Fibroblast of lung (primary cell): ENCODE results near the gene SBF2. TPM values are rescaled to one million over a fixed set of nuclear protein-coding genes. Genes with fewer than 3 reads are reported as not detected.
A peak's percentile ranks its signal among the peaks of the same experiment; 100 is the strongest.

Experiments
- DNase-seq, 2 donors: peaks; one replicate each; pipeline versions ENCODE4 v3.0.0 to v3.0.0-alpha.2; 2010; ENCODE audit warnings: low read depth in 2 of 2
- H2AFZ ChIP-seq: 2 replicates; pipeline ENCODE4 v1.5.1; 2012; ENCODE audit warnings: low read length, control low read depth, inconsistent platforms
- H3K27ac ChIP-seq: 2 replicates; pipeline ENCODE4 v1.5.1; 2011; ENCODE audit warnings: low read length, control low read depth; ENCODE audit not compliant: insufficient read depth
- H3K27me3 ChIP-seq: 2 replicates; pipeline ENCODE4 v1.5.1; 2011; ENCODE audit warnings: mild to moderate bottlenecking, low read length; ENCODE audit not compliant: control insufficient read depth, insufficient read depth
- H3K36me3 ChIP-seq: 2 replicates; pipeline ENCODE4 v1.5.1; 2011; ENCODE audit warnings: low read length; ENCODE audit not compliant: control insufficient read depth, insufficient read depth
- H3K4me1 ChIP-seq: 2 replicates; pipeline ENCODE4 v1.5.1; 2011; ENCODE audit warnings: low read length; ENCODE audit not compliant: control insufficient read depth, insufficient read depth; ENCODE audit errors: extremely low read depth
- H3K4me2 ChIP-seq: 2 replicates; pipeline ENCODE4 v1.5.1; 2011; ENCODE audit warnings: low read length, control low read depth; ENCODE audit not compliant: insufficient read depth; ENCODE audit errors: extremely low read depth
- H3K4me3 ChIP-seq, 4 experiments: fragments of 200-600 bp in 1 of 4; sonication (generic) in 1 of 4; replicated peaks in 1 of 4; 2 replicates each; pipeline ENCODE4 v1.5.1; 2011 to 2016; ENCODE audit warnings: low read length in 4 of 4, low read depth in 3 of 4, mild to moderate bottlenecking in 3 of 4, control low read depth in 2 of 4, inconsistent platforms in 1 of 4, mixed read lengths in 1 of 4; ENCODE audit not compliant: insufficient read depth in 1 of 4; ENCODE audit errors: control extremely low read depth in 1 of 4
- H3K79me2 ChIP-seq: 2 replicates; pipeline ENCODE4 v1.5.1; 2012; ENCODE audit warnings: mild to moderate bottlenecking, low read length, inconsistent platforms; ENCODE audit not compliant: control insufficient read depth, insufficient read depth
- H3K9ac ChIP-seq: 2 replicates; pipeline ENCODE4 v1.5.1; 2011; ENCODE audit warnings: mild to moderate bottlenecking, low read length, control low read depth; ENCODE audit not compliant: insufficient read depth
- H3K9me3 ChIP-seq: 2 replicates; pipeline ENCODE4 v1.5.1; 2012; ENCODE audit warnings: low read depth, low read length; ENCODE audit not compliant: control insufficient read depth, insufficient read depth
- H4K20me1 ChIP-seq: 2 replicates; pipeline ENCODE4 v1.5.1; 2011; ENCODE audit warnings: low read length; ENCODE audit not compliant: control insufficient read depth, insufficient read depth; ENCODE audit errors: extremely low read depth
- EZH2 ChIP-seq: IDR thresholded peaks from 2 replicates; pipeline ENCODE4 v1.5.1; 2012; ENCODE audit warnings: low read length, control low read depth, mild to moderate bottlenecking; ENCODE audit errors: missing control alignments
- polyA plus RNA-seq, 2 donors: library from polyadenylated mRNA; depleted of rRNA in 1 of 2; stranded (reverse) in 1 of 2; unstranded in 1 of 2; fragments of >200 nt; gene quantifications; 2 replicates each; pipeline ENCODE4 v1.2.1, GENCODE V29; 2011 to 2012; ENCODE audit warnings: missing spikeins in 1 of 2
- total RNA-seq: library from RNA; depleted of rRNA; stranded (reverse); fragments of >200 nt; gene quantifications from 2 replicates; pipeline ENCODE4 v1.2.1, GENCODE V29; 2014
- TF ChIP-seq, protein P1 (sequence below), 2 donors: IDR thresholded peaks in 1 of 2; conservative IDR thresholded peaks in 1 of 2; 1 replicate in 1 of 2; 2 replicates in 1 of 2; pipeline ENCODE4 v1.5.1; 2011 to 2012; ENCODE audit warnings: low read length in 2 of 2, control low read depth in 1 of 2, inconsistent platforms in 1 of 2, low read depth in 1 of 2, mild to moderate bottlenecking in 1 of 2

SBF2 gene
- total and polyA plus RNA-seq, 2 donors (not counting 1 experiment from before 2014, with no cell fraction given), result 69.4 to 95.9 TPM

DNA sequence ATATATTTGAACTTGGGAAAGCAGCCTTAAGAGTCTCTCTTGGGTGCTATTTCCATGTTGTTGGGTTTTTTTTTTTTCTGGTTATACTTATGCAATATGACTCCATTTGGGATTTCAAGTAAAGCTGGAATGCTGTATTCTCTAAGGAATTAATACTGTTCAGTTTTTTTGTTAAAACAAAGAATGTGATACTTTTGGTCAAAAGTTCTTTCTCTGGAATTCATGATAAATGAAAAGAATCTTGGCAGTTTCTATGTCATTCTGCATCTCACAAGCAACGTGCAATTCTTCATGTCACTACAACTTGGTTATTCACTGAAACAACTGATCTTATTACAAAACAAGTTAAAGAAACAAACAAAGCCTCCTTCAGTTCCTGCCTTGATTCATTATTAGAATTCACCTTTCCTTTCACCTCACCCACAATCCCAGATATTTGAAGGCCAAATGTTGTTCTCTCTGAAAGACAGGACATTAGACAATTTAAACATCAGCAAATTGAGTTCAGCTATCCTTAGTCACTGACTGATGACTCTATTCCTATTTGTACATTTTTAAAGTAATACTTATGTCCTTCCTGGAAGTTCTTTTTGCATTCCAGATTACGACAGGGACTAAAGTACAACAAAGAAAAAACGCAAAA lies 176.2 kb downstream of the SBF2 start:
- H4K20me1 ChIP-seq, result no peaks in the 10 kb centered on the region
- peak overlapping the region; percentile 29 for H3K4me2 ChIP-seq
- no peak overlapping the region for H3K27ac ChIP-seq
- peak; percentile 51 to 67 for DNase-seq
- no peak overlapping the region for H2AFZ ChIP-seq
- peaks cover 3% of the 10 kb centered on the region for H3K79me2 ChIP-seq
- H3K36me3 ChIP-seq, result no peaks in the 10 kb centered on the region
- no peak for TF ChIP-seq EZH2
- TF ChIP-seq, protein P1, sequence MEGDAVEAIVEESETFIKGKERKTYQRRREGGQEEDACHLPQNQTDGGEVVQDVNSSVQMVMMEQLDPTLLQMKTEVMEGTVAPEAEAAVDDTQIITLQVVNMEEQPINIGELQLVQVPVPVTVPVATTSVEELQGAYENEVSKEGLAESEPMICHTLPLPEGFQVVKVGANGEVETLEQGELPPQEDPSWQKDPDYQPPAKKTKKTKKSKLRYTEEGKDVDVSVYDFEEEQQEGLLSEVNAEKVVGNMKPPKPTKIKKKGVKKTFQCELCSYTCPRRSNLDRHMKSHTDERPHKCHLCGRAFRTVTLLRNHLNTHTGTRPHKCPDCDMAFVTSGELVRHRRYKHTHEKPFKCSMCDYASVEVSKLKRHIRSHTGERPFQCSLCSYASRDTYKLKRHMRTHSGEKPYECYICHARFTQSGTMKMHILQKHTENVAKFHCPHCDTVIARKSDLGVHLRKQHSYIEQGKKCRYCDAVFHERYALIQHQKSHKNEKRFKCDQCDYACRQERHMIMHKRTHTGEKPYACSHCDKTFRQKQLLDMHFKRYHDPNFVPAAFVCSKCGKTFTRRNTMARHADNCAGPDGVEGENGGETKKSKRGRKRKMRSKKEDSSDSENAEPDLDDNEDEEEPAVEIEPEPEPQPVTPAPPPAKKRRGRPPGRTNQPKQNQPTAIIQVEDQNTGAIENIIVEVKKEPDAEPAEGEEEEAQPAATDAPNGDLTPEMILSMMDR (conservative IDR thresholded peaks at IDR 0.05 in 1 of 2, IDR thresholded peaks at IDR 0.05 in 1 of 2; ENCODE audit: low read depth in 1 of 2, low read length in 2 of 2), result no peak
- no peaks in the 10 kb centered on the region for H3K27me3 ChIP-seq
- H3K4me1 ChIP-seq, result peaks cover 5% of the 10 kb centered on the region
- H3K9me3 ChIP-seq, result no peaks in the 10 kb centered on the region
- H3K9ac ChIP-seq, result no peak overlapping the region
- no peak overlapping the region for H3K4me3 ChIP-seq

DNA sequence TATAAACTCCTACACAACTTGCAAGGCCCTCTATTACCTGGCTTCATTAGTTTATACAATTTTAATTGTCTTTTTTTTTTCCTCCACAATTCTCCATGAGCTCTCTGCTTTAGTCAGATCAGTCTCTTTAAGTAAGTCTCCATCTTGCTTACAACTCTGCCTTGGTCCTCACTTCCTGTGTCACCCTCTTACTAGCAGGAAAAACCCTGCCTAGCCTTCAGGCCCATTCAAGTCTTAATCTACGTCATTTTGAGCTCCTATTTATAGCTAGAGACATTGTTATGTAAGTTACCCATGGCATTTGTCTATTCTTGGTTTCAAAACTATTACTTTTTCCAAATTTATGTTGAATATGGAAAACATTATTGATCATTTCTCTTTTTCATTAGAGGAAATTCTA lies 177.4 kb downstream of the SBF2 start:
- Histone ChIP-seq H3K27me3 (no peaks in the 10 kb centered on the region), H3K4me1 (peaks cover 5% of the 10 kb centered on the region), H3K9ac (no peak overlapping the region), H3K79me2 (peaks cover 4% of the 10 kb centered on the region), H3K4me3 (no peak overlapping the region), H3K27ac (no peak overlapping the region), H3K9me3 (no peaks in the 10 kb centered on the region), H3K36me3 (no peaks in the 10 kb centered on the region), H2AFZ (no peak overlapping the region), H4K20me1 (no peaks in the 10 kb centered on the region), H3K4me2 (no peak overlapping the region)
- TF ChIP-seq, protein P1 (conservative IDR thresholded peaks at IDR 0.05 in 1 of 2, IDR thresholded peaks at IDR 0.05 in 1 of 2; ENCODE audit: low read depth in 1 of 2, low read length in 2 of 2), result no peak
- TF ChIP-seq EZH2, result no peak
- no peak for DNase-seq

DNA sequence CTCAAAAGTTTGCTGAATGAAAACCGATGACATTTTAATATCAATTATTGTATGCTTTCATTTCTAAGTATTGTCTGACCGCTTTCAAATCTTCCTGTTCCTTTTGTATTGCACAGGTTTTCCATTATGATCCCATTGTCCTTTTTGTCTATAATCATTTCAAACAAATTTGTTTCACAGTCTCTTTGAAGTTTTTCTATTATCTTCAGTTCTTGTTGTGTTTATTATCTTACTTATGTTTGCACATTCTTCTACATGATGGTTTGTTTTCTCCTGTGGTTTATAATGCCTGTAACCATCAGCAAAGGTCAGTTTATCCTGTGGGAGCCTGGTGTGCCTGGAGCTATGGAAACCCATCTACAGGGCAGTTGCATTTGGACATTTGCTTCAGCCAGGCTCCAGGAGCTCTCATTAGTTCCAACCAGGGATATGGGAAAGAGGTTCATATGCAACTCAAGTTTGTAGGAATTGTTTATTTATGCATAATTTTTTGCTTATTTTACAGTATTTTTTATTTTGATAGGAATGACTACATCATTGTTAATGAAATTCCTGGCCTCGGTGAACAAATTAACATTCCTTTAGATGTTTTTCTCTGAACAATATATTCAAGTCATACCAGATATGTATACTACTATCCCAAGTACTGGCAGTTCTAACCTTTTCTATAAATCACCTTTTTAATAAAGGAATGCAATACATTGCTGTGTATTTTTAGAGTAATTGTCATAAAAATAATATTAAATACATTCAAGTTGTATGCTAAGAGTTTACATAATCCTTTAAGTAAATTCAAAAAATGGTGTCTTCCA lies 179.2 kb downstream of the SBF2 start:
- Histone ChIP-seq H3K27ac (no peak overlapping the region), H3K79me2 (peaks cover 1% of the 10 kb centered on the region), H2AFZ (no peak overlapping the region), H3K27me3 (no peaks in the 10 kb centered on the region), H3K9me3 (no peaks in the 10 kb centered on the region), H3K9ac (no peak overlapping the region), H3K4me1 (peaks cover 7% of the 10 kb centered on the region), H3K4me2 (no peak overlapping the region), H4K20me1 (no peaks in the 10 kb centered on the region), H3K4me3 (no peak overlapping the region), H3K36me3 (no peaks in the 10 kb centered on the region)
- no peak for DNase-seq
- TF ChIP-seq, protein P1 (conservative IDR thresholded peaks at IDR 0.05 in 1 of 2, IDR thresholded peaks at IDR 0.05 in 1 of 2; ENCODE audit: low read depth in 1 of 2, low read length in 2 of 2), result no peak
- no peak for TF ChIP-seq EZH2
